Panc1 (cell line): ENCODE data around the gene TGM3. TPM values are rescaled to one million over a fixed set of nuclear protein-coding genes. Genes with fewer than 3 reads are reported as not detected.

ENCODE experiments used
- ATAC-seq: fragments of 200-7000 bp; cut with Tn5 transposase; 2 replicates; pipeline ENCODE4 v1.9.1; 2020; ENCODE audit warnings: mild to moderate bottlenecking, moderate library complexity
- BruUV-seq: library from RNA; stranded (reverse); fragments of 400-500 nt; replicated peaks from 2 replicates; lab custom pipeline; 2021; lab: Mats Ljungman, UMichigan
- CTCF ChIA-PET: fragments of 300-600 bp; sonication (Branson Sonifier 250); formaldehyde crosslinking; loops from one replicate; lab custom pipeline; 2022; ENCODE audit warnings: antibody characterized with exemption; lab: Charles Lee
- POLR2A ChIA-PET: fragments of 300-600 bp; sonication (Branson Sonifier 250); formaldehyde crosslinking; loops from one replicate; lab custom pipeline; 2022; ENCODE audit warnings: antibody characterized with exemption; lab: Charles Lee
- DNase-seq: peaks from one replicate; pipeline ENCODE4 v3.0.0-alpha.2; 2010; ENCODE audit warnings: low read depth, low spot score
- H3K27ac ChIP-seq: 2 replicates; pipeline ENCODE4 v1.5.1; 2011; ENCODE audit warnings: mild to moderate bottlenecking, low read length, inconsistent platforms
- H3K27me3 ChIP-seq: fragments of 200-500 bp; sonication (Bioruptor generic); 2 replicates; pipeline ENCODE4 v1.6.0; 2014; ENCODE audit warnings: low read length, inconsistent platforms; ENCODE audit not compliant: control insufficient read depth, insufficient read depth
- H3K36me3 ChIP-seq: fragments of 200-500 bp; sonication (Bioruptor generic); 2 replicates; pipeline ENCODE4 v1.5.1; 2014; ENCODE audit warnings: inconsistent platforms, mild to moderate bottlenecking, low read length, moderate library complexity; ENCODE audit not compliant: control insufficient read depth, insufficient read depth
- H3K4me1 ChIP-seq: 2 replicates; pipeline ENCODE4 v1.5.1; 2011; ENCODE audit warnings: inconsistent platforms, mild to moderate bottlenecking, low read length, moderate library complexity; ENCODE audit not compliant: control insufficient read depth, insufficient read depth
- H3K4me3 ChIP-seq, 2 experiments: 2 replicates each; pipeline ENCODE4 v1.5.1; 2011 to 2012; ENCODE audit warnings: low read depth in 2 of 2, low read length in 2 of 2, mild to moderate bottlenecking in 2 of 2, inconsistent platforms in 1 of 2, moderate library complexity in 1 of 2
- H3K9me3 ChIP-seq: fragments of 200-500 bp; sonication (Bioruptor generic); 2 replicates; pipeline ENCODE4 v1.5.1; 2014; ENCODE audit warnings: low read depth, mild to moderate bottlenecking, inconsistent platforms, low read length, moderate library complexity; ENCODE audit not compliant: control insufficient read depth, insufficient read depth
- CTCF ChIP-seq: fragments of 450-650 bp; IDR thresholded peaks from 2 replicates; pipeline ENCODE4 v1.5.1; 2017; ENCODE audit warnings: mild to moderate bottlenecking
- POLR2AphosphoS5 ChIP-seq: IDR thresholded peaks from 2 replicates; pipeline ENCODE4 v1.6.1; 2012; ENCODE audit warnings: mild to moderate bottlenecking, low read depth, low read length, moderate library complexity
- SIN3A ChIP-seq: IDR thresholded peaks from 2 replicates; pipeline ENCODE4 v1.6.1; 2012; ENCODE audit warnings: low read depth, mild to moderate bottlenecking, low read length, moderate library complexity, borderline replicate concordance; ENCODE audit not compliant: insufficient read depth
- TCF7L2 ChIP-seq: IDR thresholded peaks from 2 replicates; pipeline ENCODE4 v1.6.1; 2011; ENCODE audit warnings: mild to moderate bottlenecking, low read depth, low read length, inconsistent platforms
- in situ Hi-C: cut with HindIII; loops from 2 replicates; pipeline ENCODE4 v1.10.0; 2016; ENCODE audit warnings: low sequenced_read_pairs, low pct_unique_long_range_greater_than_20kb
- intact Hi-C: fragments of 100-400 bp; cut with micrococcal nuclease; formaldehyde crosslinking; loops from one replicate; pipeline ENCODE4 v1.10.0; 2022; ENCODE audit not compliant: unreplicated experiment
- total RNA-seq: library from RNA; stranded (reverse); gene quantifications from one replicate; pipeline ENCODE4 v1.2.1, GENCODE V29; 2021; ENCODE audit not compliant: unreplicated experiment
- TF ChIP-seq, protein P1 (sequence below), 2 experiments: IDR thresholded peaks; 2 replicates each; pipeline ENCODE4 v1.6.1; 2011 to 2012; ENCODE audit warnings: low read depth in 2 of 2, control low read depth in 1 of 2, low read length in 1 of 2, mild to moderate bottlenecking in 1 of 2, moderate library complexity in 1 of 2; ENCODE audit not compliant: insufficient read depth in 1 of 2

Gene TGM3
- total RNA-seq, 1 experiment from 2014 or later, result not detected

DNA sequence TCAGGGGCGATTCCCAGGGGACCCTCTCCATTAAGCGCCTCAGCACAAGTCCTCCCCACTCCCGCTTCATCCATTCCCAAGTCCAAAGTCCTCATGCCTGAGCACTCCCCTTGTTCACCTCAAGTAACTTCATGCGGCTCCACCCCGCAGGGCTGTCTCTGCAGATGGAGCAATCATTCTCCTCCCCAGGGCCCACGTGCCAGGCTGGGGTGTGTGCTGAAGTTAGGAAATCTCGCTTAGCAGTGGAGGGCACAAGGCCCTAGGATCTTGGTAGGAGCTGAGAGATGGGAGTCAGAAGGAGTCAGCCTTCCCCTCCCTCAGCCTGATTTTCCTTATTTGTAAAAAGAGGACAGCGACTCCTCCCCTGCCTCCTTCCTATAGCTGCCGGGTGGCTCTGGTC, 3.5 kb downstream of the TGM3 start:
- CTCF ChIA-PET, result no interaction called here
- POLR2A ChIA-PET, result no interaction called here
- no peaks in the 10 kb centered on the region for H3K4me1 ChIP-seq
- TF ChIP-seq, protein P1, sequence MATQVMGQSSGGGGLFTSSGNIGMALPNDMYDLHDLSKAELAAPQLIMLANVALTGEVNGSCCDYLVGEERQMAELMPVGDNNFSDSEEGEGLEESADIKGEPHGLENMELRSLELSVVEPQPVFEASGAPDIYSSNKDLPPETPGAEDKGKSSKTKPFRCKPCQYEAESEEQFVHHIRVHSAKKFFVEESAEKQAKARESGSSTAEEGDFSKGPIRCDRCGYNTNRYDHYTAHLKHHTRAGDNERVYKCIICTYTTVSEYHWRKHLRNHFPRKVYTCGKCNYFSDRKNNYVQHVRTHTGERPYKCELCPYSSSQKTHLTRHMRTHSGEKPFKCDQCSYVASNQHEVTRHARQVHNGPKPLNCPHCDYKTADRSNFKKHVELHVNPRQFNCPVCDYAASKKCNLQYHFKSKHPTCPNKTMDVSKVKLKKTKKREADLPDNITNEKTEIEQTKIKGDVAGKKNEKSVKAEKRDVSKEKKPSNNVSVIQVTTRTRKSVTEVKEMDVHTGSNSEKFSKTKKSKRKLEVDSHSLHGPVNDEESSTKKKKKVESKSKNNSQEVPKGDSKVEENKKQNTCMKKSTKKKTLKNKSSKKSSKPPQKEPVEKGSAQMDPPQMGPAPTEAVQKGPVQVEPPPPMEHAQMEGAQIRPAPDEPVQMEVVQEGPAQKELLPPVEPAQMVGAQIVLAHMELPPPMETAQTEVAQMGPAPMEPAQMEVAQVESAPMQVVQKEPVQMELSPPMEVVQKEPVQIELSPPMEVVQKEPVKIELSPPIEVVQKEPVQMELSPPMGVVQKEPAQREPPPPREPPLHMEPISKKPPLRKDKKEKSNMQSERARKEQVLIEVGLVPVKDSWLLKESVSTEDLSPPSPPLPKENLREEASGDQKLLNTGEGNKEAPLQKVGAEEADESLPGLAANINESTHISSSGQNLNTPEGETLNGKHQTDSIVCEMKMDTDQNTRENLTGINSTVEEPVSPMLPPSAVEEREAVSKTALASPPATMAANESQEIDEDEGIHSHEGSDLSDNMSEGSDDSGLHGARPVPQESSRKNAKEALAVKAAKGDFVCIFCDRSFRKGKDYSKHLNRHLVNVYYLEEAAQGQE (IDR thresholded peaks at IDR 0.05; ENCODE audit: insufficient read depth in 1 of 2, low read depth in 2 of 2, low read length in 1 of 2), result no peak
- no peak for TF ChIP-seq TCF7L2
- no peak for TF ChIP-seq CTCF
- TF ChIP-seq POLR2AphosphoS5, result no peak
- in situ Hi-C loops (no loop called here), intact Hi-C loops (no loop called here)
- no peaks in the 10 kb centered on the region for H3K9me3 ChIP-seq
- DNase-seq, result no peak
- H3K4me3 ChIP-seq, result no peak overlapping the region
- no peak for ATAC-seq
- H3K27me3 ChIP-seq, result peaks cover 2% of the 10 kb centered on the region; the same call in 1 of the 2 replicates
- H3K36me3 ChIP-seq, result no peaks in the 10 kb centered on the region
- H3K27ac ChIP-seq, result no peak overlapping the region
- no TSS peak for BruUV-seq

- CTCF ChIA-PET, result no interaction called here
- POLR2A ChIA-PET, result no interaction called here
Measured at GRCh38 chr20:2300002-2300401, 4.2 kb downstream of the TGM3 start.

More at GRCh38 chr20:2300002-2300401, 4.2 kb downstream of the TGM3 start:
- Histone ChIP-seq H3K4me1 (no peaks in the 10 kb centered on the region), H3K27me3 (peaks cover 2% of the 10 kb centered on the region; the same call in 1 of the 2 replicates), H3K4me3 (no peak overlapping the region), H3K36me3 (no peaks in the 10 kb centered on the region), H3K27ac (no peak overlapping the region), H3K9me3 (no peaks in the 10 kb centered on the region)
- no peak for DNase-seq
- TF ChIP-seq, protein P1 (IDR thresholded peaks at IDR 0.05; ENCODE audit: insufficient read depth in 1 of 2, low read depth in 2 of 2, low read length in 1 of 2), result no peak
- TF ChIP-seq SIN3A (no peak), TCF7L2 (no peak), CTCF (no peak), POLR2AphosphoS5 (no peak)
- no peak for ATAC-seq
- intact Hi-C loops (no loop called here), in situ Hi-C loops (no loop called here)
- no TSS peak for BruUV-seq
